Measurements from ENCODE around the gene ART4. TPM values are rescaled to one million over a fixed set of nuclear protein-coding genes. Genes with fewer than 3 reads are reported as not detected.

The ART4 gene
- 0.11 TPM in 1 of 2 replicates, not detected in the other for total RNA-seq

GRCh38 chr12:14843425-14843887, at the start of gene ART4:
TSS of gene ART4 (minus strand) at chr12:14843526. CDS start at chr12:14843113, 413 bp downstream.

GRCh38 chr12:14885718-14886221, 42.4 kb upstream of the ART4 start, which contains the start of gene MGP:
TSS of gene MGP (minus strand) at chr12:14885854. CDS start at chr12:14885791, 63 bp downstream.

GRCh38 chr12:14814014-14814413, 29.3 kb downstream of the ART4 start, which contains the start of gene SMCO3:
TSS of gene SMCO3 (minus strand) at chr12:14814182. CDS start at chr12:14806680, 7,502 bp downstream.

GRCh38 chr12:14803011-14803829, 40.1 kb downstream of the ART4 start, which contains the start of the genes C12orf60 and WBP11:
TSS of gene C12orf60 (plus strand) at chr12:14803670. CDS start at chr12:14822936, 19,266 bp downstream.
TSS of gene WBP11 (minus strand) at chr12:14803478. CDS start at chr12:14801383, 2,095 bp downstream.

Other genes with a start within 250 kb of the ART4 start
- gene GUCY2C, start 146.9 kb downstream of the ART4 start, total RNA-seq = 0.11 TPM in 1 of 2 replicates, not detected in the other
- gene WBP11, start 40.0 kb downstream of the ART4 start, total RNA-seq = 16.3 and 18.7 TPM in 2 replicates
- gene C12orf60, start 39.9 kb downstream of the ART4 start, total RNA-seq = 1.6 and 1.9 TPM in 2 replicates
- gene SMCO3, start 29.3 kb downstream of the ART4 start, total RNA-seq = 0.11 and 0.13 TPM in 2 replicates
- 63.6 and 73.9 TPM in 2 replicates for gene MGP, start 42.3 kb upstream of the ART4 start, total RNA-seq
- not detected in 2 replicates for gene ERP27, start 95.0 kb upstream of the ART4 start, total RNA-seq
- gene ARHGDIB, start 118.1 kb upstream of the ART4 start, total RNA-seq = 2.9 and 6.3 TPM in 2 replicates
- gene PDE6H, start 129.5 kb upstream of the ART4 start, total RNA-seq = not detected in 2 replicates